ENCODE results near the gene CADPS. TPM values are rescaled to one million over a fixed set of nuclear protein-coding genes. Genes with fewer than 3 reads are reported as not detected.

The CADPS gene
- total and polyA plus RNA-seq, 4 donors = 0.13 to 3.6 (median 0.49) TPM

DNA sequence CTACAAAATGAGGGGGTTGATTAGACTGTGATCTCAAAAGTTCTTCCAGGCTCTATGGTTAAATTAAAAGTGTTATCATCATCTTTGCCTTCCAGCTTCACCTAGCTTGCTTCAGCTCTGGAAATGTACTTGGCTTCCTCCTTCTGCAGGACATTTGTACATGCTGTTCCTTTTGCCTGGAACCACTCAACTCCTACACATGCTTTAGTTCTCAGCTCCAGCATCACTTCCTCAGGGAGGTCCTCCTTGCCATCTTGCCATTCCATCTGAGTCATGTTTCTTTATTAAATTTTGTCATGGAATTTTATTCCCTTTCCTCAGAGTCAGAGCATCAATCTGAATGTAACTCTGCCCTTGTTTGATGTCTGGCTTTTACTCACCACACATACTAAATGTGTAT is 343.2 kb downstream of the CADPS start:
- TF ChIP-seq CTCF (IDR thresholded peaks at IDR 0.05; ENCODE audit: control extremely low read depth, extremely low read depth) = no peak
- ATAC-seq (ENCODE audit: insufficient read depth, low FRiP score) = no peak
- H3K9ac ChIP-seq (ENCODE audit: insufficient read depth in 1 of 2, low read length in 2 of 2) = no peak overlapping the region
- no peak for DNase-seq
- no peak overlapping the region for H3K27ac ChIP-seq (ENCODE audit: low read depth in 1 of 2, low read length in 1 of 2)
- H3K9me3 ChIP-seq (ENCODE audit: control insufficient read depth in 4 of 4, insufficient read depth in 3 of 4, low read length in 3 of 4) = no peaks in the 10 kb centered on the region
- H3K36me3 ChIP-seq (ENCODE audit: control insufficient read depth in 4 of 4, insufficient read depth in 4 of 4, low read length in 4 of 4) = no peaks in the 10 kb centered on the region
- H3K4me1 ChIP-seq (ENCODE audit: control insufficient read depth in 5 of 5, insufficient read depth in 5 of 5, low read length in 5 of 5) = no peaks in the 10 kb centered on the region
- H3K27me3 ChIP-seq (ENCODE audit: control insufficient read depth in 3 of 3, insufficient read depth in 3 of 3, low read length in 2 of 3) = peaks cover 0 to 24% (median 9%) of the 10 kb centered on the region in 3 donors
- no peak overlapping the region for H3K4me3 ChIP-seq

- H3K9ac ChIP-seq (ENCODE audit: insufficient read depth in 1 of 2, low read length in 2 of 2) = no peak overlapping the region
- H3K27me3 ChIP-seq (ENCODE audit: control insufficient read depth in 3 of 3, insufficient read depth in 3 of 3, low read length in 2 of 3) = peaks cover 0 to 20% (median 6%) of the 10 kb centered on the region in 3 donors
- no peaks in the 10 kb centered on the region for H3K36me3 ChIP-seq (ENCODE audit: control insufficient read depth in 4 of 4, insufficient read depth in 4 of 4, low read length in 4 of 4)
- no peak for TF ChIP-seq CTCF (IDR thresholded peaks at IDR 0.05; ENCODE audit: control extremely low read depth, extremely low read depth)
- no peak for ATAC-seq (ENCODE audit: insufficient read depth, low FRiP score)
- WGBS, 2 donors = 32 to 40% methylated on average over 2 of the region's 2 CpGs
- no peak overlapping the region for H3K27ac ChIP-seq (ENCODE audit: low read depth in 1 of 2, low read length in 1 of 2)
- H3K4me1 ChIP-seq (ENCODE audit: control insufficient read depth in 5 of 5, insufficient read depth in 5 of 5, low read length in 5 of 5) = no peaks in the 10 kb centered on the region
- H3K9me3 ChIP-seq (ENCODE audit: control insufficient read depth in 4 of 4, insufficient read depth in 3 of 4, low read length in 3 of 4) = no peaks in the 10 kb centered on the region
- no peak for DNase-seq
- no peak overlapping the region for H3K4me3 ChIP-seq
Observed at GRCh38 chr3:62531493-62531892, 343.7 kb downstream of the CADPS start.

- Histone ChIP-seq H3K9me3 (ENCODE audit: control insufficient read depth in 4 of 4, insufficient read depth in 3 of 4, low read length in 3 of 4) (no peaks in the 10 kb centered on the region), H3K27me3 (ENCODE audit: control insufficient read depth in 3 of 3, insufficient read depth in 3 of 3, low read length in 2 of 3) (peaks cover 0 to 17% (median 0%) of the 10 kb centered on the region in 3 donors), H3K36me3 (ENCODE audit: control insufficient read depth in 4 of 4, insufficient read depth in 4 of 4, low read length in 4 of 4) (no peaks in the 10 kb centered on the region), H3K27ac (ENCODE audit: low read depth in 1 of 2, low read length in 1 of 2) (no peak overlapping the region), H3K4me1 (ENCODE audit: control insufficient read depth in 5 of 5, insufficient read depth in 5 of 5, low read length in 5 of 5) (no peaks in the 10 kb centered on the region), H3K9ac (ENCODE audit: insufficient read depth in 1 of 2, low read length in 2 of 2) (no peak overlapping the region), H3K4me3 (no peak overlapping the region)
- ATAC-seq (ENCODE audit: insufficient read depth, low FRiP score) (no peak), DNase-seq (peak; percentile 43 to 67 (median 44))
- 33 to 34% methylated on average over 4 of the region's 4 CpGs for WGBS, 2 donors
- no peak for TF ChIP-seq CTCF (IDR thresholded peaks at IDR 0.05; ENCODE audit: control extremely low read depth, extremely low read depth)
Observed at GRCh38 chr3:62529230-62529629, 346.0 kb downstream of the CADPS start.

DNA sequence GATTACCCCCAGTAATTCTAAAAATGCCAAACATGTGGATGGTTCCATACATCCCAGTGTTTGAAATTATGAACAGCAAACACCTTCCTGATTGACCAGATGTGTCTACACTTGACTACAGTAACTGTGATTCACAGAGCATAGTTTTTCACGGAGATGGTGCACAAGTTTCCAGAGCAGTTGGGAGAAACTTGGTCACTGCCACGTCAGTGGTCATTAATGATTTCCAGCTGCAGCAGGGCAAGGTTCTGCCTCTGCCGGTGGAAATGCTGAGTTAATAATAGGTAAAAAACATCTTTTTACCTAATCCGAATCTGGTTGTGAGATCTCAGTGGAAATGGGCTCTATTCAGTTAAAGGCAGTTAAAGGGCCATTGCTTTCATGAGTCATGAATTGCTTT is 347.7 kb downstream of the CADPS start:
- Histone ChIP-seq H3K36me3 (ENCODE audit: control insufficient read depth in 4 of 4, insufficient read depth in 4 of 4, low read length in 4 of 4) (no peaks in the 10 kb centered on the region), H3K9me3 (ENCODE audit: control insufficient read depth in 4 of 4, insufficient read depth in 3 of 4, low read length in 3 of 4) (no peaks in the 10 kb centered on the region), H3K9ac (ENCODE audit: insufficient read depth in 1 of 2, low read length in 2 of 2) (no peak overlapping the region), H3K27ac (ENCODE audit: low read depth in 1 of 2, low read length in 1 of 2) (no peak overlapping the region), H3K27me3 (ENCODE audit: control insufficient read depth in 3 of 3, insufficient read depth in 3 of 3, low read length in 2 of 3) (peaks cover 0 to 9% (median 3%) of the 10 kb centered on the region in 3 donors), H3K4me1 (ENCODE audit: control insufficient read depth in 5 of 5, insufficient read depth in 5 of 5, low read length in 5 of 5) (no peaks in the 10 kb centered on the region), H3K4me3 (no peak overlapping the region)
- ATAC-seq (ENCODE audit: insufficient read depth, low FRiP score) = no peak
- 78 to 87% methylated on average over 4 of the region's 4 CpGs for WGBS, 2 donors
- TF ChIP-seq CTCF (IDR thresholded peaks at IDR 0.05; ENCODE audit: control extremely low read depth, extremely low read depth) = no peak
- no peak for DNase-seq

Data from lung (tissue), 12 donors.